Omental fat pad (tissue), 4 donors: ENCODE data around the gene NRF1. TPM values are rescaled to one million over a fixed set of nuclear protein-coding genes. Genes with fewer than 3 reads are reported as not detected.
"Not testable (repeated sequence)": the region's sequence is repeated elsewhere in the genome, so short reads cannot be mapped to it uniquely, and the experiment has no call there.

Experiments
- ATAC-seq: fragments of 150-250 bp; one replicate; pipeline ENCODE4 v1.9.1; 2016; ENCODE audit warnings: mild to moderate bottlenecking, moderate library complexity; ENCODE audit not compliant: low FRiP score
- DNase-seq: peaks from one replicate; pipeline ENCODE4 v3.0.0-alpha.2; 2019; ENCODE audit warnings: low spot score
- CTCF ChIP-seq, 3 donors: fragments of 450-650 bp; IDR thresholded peaks; one replicate each; pipeline ENCODE4 v1.5.1; 2016 to 2017; ENCODE audit warnings: antibody characterized with exemption in 3 of 3, mild to moderate bottlenecking in 3 of 3, moderate library complexity in 2 of 3
- total RNA-seq, 4 donors: library from RNA; depleted of rRNA; stranded (reverse); fragments of >200 nt; gene quantifications; one replicate each; pipeline ENCODE4 v1.1.0, GENCODE V29; 2016

Gene NRF1
- total RNA-seq, 4 donors from 2014 or later, result 11.7 to 32.3 (median 16.6) TPM

- no peak for TF ChIP-seq CTCF (IDR thresholded peaks at IDR 0.05)
- ATAC-seq (no peak), DNase-seq (no peak)
These were observed 13.8 kb upstream of the NRF1 start for GRCh38 chr7:129597672-129598071.

- DNase-seq (no peak), ATAC-seq (no peak)
- TF ChIP-seq CTCF (IDR thresholded peaks at IDR 0.05), result no peak
These were observed 12.3 kb upstream of the NRF1 start for GRCh38 chr7:129599174-129599573.

- DNase-seq, ATAC-seq: not testable (repeated sequence)
These were observed 7.9 kb upstream of the NRF1 start for GRCh38 chr7:129603594-129603993.

- DNase-seq, ATAC-seq: not testable (repeated sequence)
These were observed 7.5 kb upstream of the NRF1 start for GRCh38 chr7:129604021-129604420.

GRCh38 chr7:129604713-129605437 lies 6.6 kb upstream of the NRF1 start:
- ATAC-seq (no peak), DNase-seq (no peak)
- no peak for TF ChIP-seq CTCF (IDR thresholded peaks at IDR 0.05)

GRCh38 chr7:129605960-129606614 lies 5.4 kb upstream of the NRF1 start:
- TF ChIP-seq CTCF (IDR thresholded peaks at IDR 0.05), result no peak
- no peak for ATAC-seq

GRCh38 chr7:129606803-129607202 lies 4.7 kb upstream of the NRF1 start:
- DNase-seq (no peak), ATAC-seq (no peak)
- no peak for TF ChIP-seq CTCF (IDR thresholded peaks at IDR 0.05)

More at GRCh38 chr7:129605960-129606614, 5.4 kb upstream of the NRF1 start:
- DNase-seq, result no peak

- DNase-seq (no peak), ATAC-seq (no peak)
- no peak for TF ChIP-seq CTCF (IDR thresholded peaks at IDR 0.05)
These were observed 3.9 kb upstream of the NRF1 start for GRCh38 chr7:129607471-129608120.
